Measurements from ENCODE around the gene ZCCHC3.

Gene ZCCHC3

DNA sequence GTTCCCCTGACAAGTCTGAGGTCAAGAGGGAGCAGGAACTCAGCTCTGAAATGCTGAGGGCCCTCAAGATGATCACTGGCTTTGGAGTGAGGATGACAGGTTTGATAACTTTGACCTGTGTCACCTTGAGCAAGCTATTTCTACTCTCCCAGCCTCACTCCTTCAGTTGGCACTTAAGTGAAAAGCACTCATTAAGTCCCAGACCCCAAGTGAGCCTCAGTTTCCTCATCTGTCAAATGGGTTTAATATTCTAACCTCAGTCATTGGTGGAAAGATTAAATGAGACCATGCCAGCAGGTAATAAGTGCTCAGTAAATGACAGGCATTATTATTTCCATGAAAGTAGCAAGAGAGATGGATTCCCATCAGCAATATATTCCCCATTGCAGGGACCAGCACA lies 25.8 kb upstream of the ZCCHC3 start:
- TF ChIP-seq, protein P1, sequence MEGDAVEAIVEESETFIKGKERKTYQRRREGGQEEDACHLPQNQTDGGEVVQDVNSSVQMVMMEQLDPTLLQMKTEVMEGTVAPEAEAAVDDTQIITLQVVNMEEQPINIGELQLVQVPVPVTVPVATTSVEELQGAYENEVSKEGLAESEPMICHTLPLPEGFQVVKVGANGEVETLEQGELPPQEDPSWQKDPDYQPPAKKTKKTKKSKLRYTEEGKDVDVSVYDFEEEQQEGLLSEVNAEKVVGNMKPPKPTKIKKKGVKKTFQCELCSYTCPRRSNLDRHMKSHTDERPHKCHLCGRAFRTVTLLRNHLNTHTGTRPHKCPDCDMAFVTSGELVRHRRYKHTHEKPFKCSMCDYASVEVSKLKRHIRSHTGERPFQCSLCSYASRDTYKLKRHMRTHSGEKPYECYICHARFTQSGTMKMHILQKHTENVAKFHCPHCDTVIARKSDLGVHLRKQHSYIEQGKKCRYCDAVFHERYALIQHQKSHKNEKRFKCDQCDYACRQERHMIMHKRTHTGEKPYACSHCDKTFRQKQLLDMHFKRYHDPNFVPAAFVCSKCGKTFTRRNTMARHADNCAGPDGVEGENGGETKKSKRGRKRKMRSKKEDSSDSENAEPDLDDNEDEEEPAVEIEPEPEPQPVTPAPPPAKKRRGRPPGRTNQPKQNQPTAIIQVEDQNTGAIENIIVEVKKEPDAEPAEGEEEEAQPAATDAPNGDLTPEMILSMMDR (conservative IDR thresholded peaks at IDR 0.05; ENCODE audit: low read depth): no peak
- ChIA-PET POLR2A (ENCODE audit: low non-redundant PET) (no interaction called here), CTCF (no interaction called here)
- DNase-seq (ENCODE audit: low spot score): no peak
- no peak overlapping the region for H3K27ac ChIP-seq

DNA sequence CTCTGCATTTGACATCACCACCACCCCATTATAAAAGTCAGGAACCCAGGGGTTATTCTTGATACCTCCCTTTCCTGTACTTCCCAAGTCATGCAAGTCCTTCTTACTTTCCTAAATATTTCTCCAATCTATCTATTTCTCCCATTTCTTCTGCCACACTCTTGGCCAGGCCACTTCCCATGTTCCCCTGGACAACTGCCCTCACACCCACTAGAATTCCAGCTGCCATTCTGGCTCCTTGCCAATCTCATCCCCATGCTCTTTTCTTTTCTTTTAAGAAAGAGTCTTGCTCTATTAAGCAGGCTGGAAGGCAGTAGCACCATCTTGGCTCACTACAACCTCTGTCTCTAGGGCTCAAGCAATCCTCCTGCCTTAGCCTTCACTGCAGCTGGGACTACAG lies 24.7 kb upstream of the ZCCHC3 start:
- TF ChIP-seq, protein P1 (conservative IDR thresholded peaks at IDR 0.05; ENCODE audit: low read depth): no peak
- ChIA-PET POLR2A (ENCODE audit: low non-redundant PET) (no interaction called here), CTCF (no interaction called here)
- DNase-seq (ENCODE audit: low spot score): no peak
- no peak overlapping the region for H3K27ac ChIP-seq

DNA sequence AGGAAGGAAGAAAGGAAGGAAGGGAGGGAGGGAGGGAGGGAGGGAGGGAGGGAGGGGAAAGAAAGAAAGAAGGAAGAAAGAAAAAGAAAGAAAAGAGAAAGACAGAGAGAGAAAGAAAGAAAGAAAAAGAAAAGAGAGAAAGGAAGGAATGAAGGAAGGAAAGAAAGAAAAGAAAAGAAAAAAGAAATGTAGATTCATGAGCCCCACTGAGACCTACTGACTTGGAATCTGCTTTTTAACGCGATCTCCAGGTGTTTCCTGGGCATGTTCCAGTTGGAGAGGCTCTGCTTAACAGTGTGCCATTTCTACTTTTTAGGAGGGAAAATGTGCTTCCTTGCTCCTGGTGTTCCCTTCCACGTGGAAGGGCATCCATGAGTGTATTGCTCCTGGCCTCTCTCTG lies 23.5 kb upstream of the ZCCHC3 start:
- POLR2A ChIA-PET (ENCODE audit: low non-redundant PET): no interaction called here
- CTCF ChIA-PET: interaction anchor here (1.1 kb wide), 1 partner anchor 57 kb away, joined by 3 read pairs; no protein-coding TSS in a partner anchor
- TF ChIP-seq, protein P1 (conservative IDR thresholded peaks at IDR 0.05; ENCODE audit: low read depth): no peak
- H3K27ac ChIP-seq: no peak overlapping the region
- no peak for DNase-seq (ENCODE audit: low spot score)

DNA sequence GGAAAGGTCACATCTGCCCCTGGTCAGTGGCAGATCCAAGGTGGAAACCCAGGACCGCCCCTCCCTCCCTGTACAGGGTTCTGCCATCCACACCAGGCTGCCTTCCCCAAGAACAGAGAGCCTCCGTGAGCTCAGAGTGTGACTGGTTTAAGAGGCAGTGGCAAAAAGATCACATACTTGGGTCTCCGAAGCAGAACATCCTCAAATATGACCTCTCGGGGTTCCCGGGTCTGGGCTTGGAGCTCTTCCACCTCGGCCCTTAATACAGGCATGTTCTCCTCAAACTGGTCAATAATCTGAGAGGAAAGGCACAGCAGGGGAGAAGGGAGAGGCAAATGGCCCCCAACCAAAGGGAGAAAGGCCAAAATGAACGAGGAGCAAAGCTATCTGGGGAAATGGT lies 21.6 kb upstream of the ZCCHC3 start:
- CTCF ChIA-PET: interaction anchor here (0.7 kb wide), 1 partner anchor 55 kb away, joined by 3 read pairs; no protein-coding TSS in a partner anchor
- DNase-seq (ENCODE audit: low spot score): no peak
- TF ChIP-seq, protein P1 (conservative IDR thresholded peaks at IDR 0.05; ENCODE audit: low read depth): no peak
- POLR2A ChIA-PET (ENCODE audit: low non-redundant PET): no interaction called here
- no peak overlapping the region for H3K27ac ChIP-seq

DNA sequence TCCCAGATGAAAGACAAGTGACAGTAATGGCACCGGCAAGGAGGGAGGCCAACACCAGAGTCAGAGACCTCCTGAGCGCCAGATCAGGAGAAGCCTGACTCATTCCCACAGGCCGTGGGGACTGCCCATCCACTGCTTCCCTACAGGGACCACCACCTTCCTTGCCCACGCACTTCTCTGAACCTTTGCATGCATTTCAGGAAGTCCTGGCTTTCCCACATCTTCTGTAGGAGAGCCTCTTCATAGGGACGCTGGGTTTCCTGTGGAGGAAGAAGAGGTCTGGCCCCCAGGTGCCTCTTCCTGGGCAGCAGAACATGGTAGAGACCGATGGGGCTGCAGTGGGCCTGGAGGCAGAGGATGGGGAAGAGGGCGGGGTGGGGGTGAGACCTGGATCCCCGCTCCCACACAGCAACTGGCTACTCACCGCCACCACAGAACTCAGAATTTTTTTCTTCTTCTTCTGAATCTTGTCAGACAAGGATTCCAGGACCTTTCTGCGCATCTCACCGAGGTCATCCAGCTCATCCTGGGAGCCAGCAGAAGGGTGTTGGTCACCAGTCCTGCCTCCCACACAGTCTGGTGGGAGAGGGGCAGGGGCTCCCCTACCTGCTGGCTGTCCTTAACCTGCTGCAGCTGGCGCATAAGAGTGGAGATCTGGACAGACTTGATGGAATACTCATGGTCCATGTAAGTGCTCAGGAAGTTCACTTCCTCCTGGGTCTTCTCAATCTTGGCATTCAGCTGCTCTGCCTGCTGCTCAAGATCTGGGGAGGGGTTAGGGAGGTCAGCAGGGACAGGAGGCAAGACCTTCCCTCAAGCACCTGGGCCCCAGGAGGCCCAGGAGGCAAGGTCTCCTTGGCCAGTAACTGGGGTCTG lies 20.5 kb upstream of the ZCCHC3 start:
- POLR2A ChIA-PET (ENCODE audit: low non-redundant PET): no interaction called here
- DNase-seq (ENCODE audit: low spot score): no peak
- H3K27ac ChIP-seq: no peak overlapping the region
- CTCF ChIA-PET: interaction anchor here (1.8 kb wide), 1 partner anchor 53 kb away, joined by 19 read pairs; no protein-coding TSS in a partner anchor
- TF ChIP-seq, protein P1 (conservative IDR thresholded peaks at IDR 0.05; ENCODE audit: low read depth): no peak

DNA sequence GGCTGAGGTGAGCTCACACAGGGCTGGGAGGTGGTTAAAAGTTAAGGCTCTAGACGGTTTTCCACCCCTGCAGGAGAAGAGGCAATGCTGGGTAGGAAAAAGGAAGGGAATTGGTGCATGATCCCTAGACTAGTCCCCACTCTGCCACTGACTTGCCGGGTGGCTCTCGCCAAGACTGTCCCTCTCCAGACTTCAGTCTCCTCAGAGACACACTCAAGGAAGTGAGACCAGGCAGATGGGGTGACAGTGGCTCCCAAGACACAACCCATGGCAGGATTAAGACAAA lies 19.9 kb upstream of the ZCCHC3 start:
- ChIA-PET CTCF (interaction anchor here (1.8 kb wide), 1 partner anchor 53 kb away, joined by 19 read pairs; no protein-coding TSS in a partner anchor), POLR2A (ENCODE audit: low non-redundant PET) (no interaction called here)
- DNase-seq (ENCODE audit: low spot score): no peak
- TF ChIP-seq, protein P1 (conservative IDR thresholded peaks at IDR 0.05; ENCODE audit: low read depth): no peak
- no peak overlapping the region; the same call in 1 of the 2 replicates for H3K27ac ChIP-seq

All from RWPE1 (cell line).